DMS79 treated with DMSO at 0.1 percent for 48 hours (cell line): ENCODE data around the gene ZC4H2.
"Not testable (repeated sequence)": the region's sequence is repeated elsewhere in the genome, so short reads cannot be mapped to it uniquely, and the experiment has no call there.

Source experiments
- DNase-seq: peaks from one replicate; lab custom pipeline; 2025; lab: John Stamatoyannopoulos, UW

ZC4H2 gene

GRCh38 chrX:64975989-64976672, at the start of gene ZC4H2:
TSS of gene ZC4H2 (minus strand) at chrX:64976450. CDS start at chrX:64976377, 73 bp downstream.
- no peak for DNase-seq

- no peak for DNase-seq
Measured at GRCh38 chrX:65017451-65017850, 41.2 kb upstream of the ZC4H2 start.

- no peak for DNase-seq
Measured at GRCh38 chrX:65014230-65014629, 38.0 kb upstream of the ZC4H2 start.

GRCh38 chrX:65009459-65009858, 33.2 kb upstream of the ZC4H2 start:
- DNase-seq = no peak

GRCh38 chrX:65002208-65002607, 26.0 kb upstream of the ZC4H2 start:
- DNase-seq = not testable (repeated sequence)

- no peak for DNase-seq
Measured at GRCh38 chrX:64996805-64997204, 20.6 kb upstream of the ZC4H2 start.

GRCh38 chrX:64994131-64994798, 18.0 kb upstream of the ZC4H2 start:
- DNase-seq = no peak

- no peak for DNase-seq
Measured at GRCh38 chrX:64977830-64978229, 1.6 kb upstream of the ZC4H2 start.

GRCh38 chrX:64977051-64977450, 801 bp upstream of the ZC4H2 start:
- no peak for DNase-seq

GRCh38 chrX:64976673-64977040, 407 bp upstream of the ZC4H2 start:
- no peak for DNase-seq

- DNase-seq = no peak
Measured at GRCh38 chrX:64975491-64975890, 759 bp downstream of the ZC4H2 start.

GRCh38 chrX:64925480-64925879, 50.8 kb downstream of the ZC4H2 start:
- no peak for DNase-seq

GRCh38 chrX:64908121-64908520, 68.1 kb downstream of the ZC4H2 start:
- no peak for DNase-seq

GRCh38 chrX:64894454-64895038, 81.7 kb downstream of the ZC4H2 start:
- DNase-seq = no peak

GRCh38 chrX:64885850-64886249, 90.4 kb downstream of the ZC4H2 start:
- DNase-seq = no peak

GRCh38 chrX:64878709-64879108, 97.5 kb downstream of the ZC4H2 start:
- DNase-seq = not testable (repeated sequence)

GRCh38 chrX:64867217-64867616, 109.0 kb downstream of the ZC4H2 start:
- no peak for DNase-seq
